K562 (cell line): ENCODE data around the gene AFAP1. TPM values are rescaled to one million over a fixed set of nuclear protein-coding genes. Genes with fewer than 3 reads are reported as not detected.
A peak's percentile ranks its signal among the peaks of the same experiment; 100 is the strongest.

Experiments used
- CGGBP1 ChIP-seq: fragments of 250-450 bp; sonication (Bioruptor Pico); IDR thresholded peaks from 2 replicates; pipeline ENCODE4 v1.9.0; 2021; ENCODE audit warnings: mild to moderate bottlenecking
- ETV1 ChIP-seq: fragments of 450-650 bp; conservative IDR thresholded peaks from 2 replicates; pipeline ENCODE4 v1.6.1; 2016; ENCODE audit warnings: missing genetic modification characterization, control low read depth, low read depth, missing compliant biosample characterization
- EWSR1 ChIP-seq: fragments of 450-650 bp; IDR thresholded peaks from 2 replicates; pipeline ENCODE4 v1.6.1; 2018; ENCODE audit warnings: borderline replicate concordance, mild to moderate bottlenecking, low read depth, moderate library complexity; ENCODE audit not compliant: partially characterized antibody
- KLF16 ChIP-seq: IDR thresholded peaks from 2 replicates; pipeline ENCODE4 v1.6.1; 2016; ENCODE audit warnings: antibody characterized with exemption
- PHF21A ChIP-seq: fragments of 450-650 bp; IDR thresholded peaks from 2 replicates; pipeline ENCODE4 v1.6.1; 2017; ENCODE audit warnings: low read depth, borderline replicate concordance
- SIN3A ChIP-seq, 2 experiments: fragments of 150-350 bp in 1 of 2; IDR thresholded peaks; 2 replicates each; pipeline ENCODE4 v1.6.1; 2011 to 2016; ENCODE audit warnings: borderline replicate concordance in 2 of 2, low read depth in 2 of 2, low read length in 2 of 2, mild to moderate bottlenecking in 2 of 2, moderate library complexity in 2 of 2; ENCODE audit not compliant: control insufficient read depth in 1 of 2
- TEAD4 ChIP-seq, 2 experiments: sonication (generic) in 1 of 2; formaldehyde crosslinking in 1 of 2; IDR thresholded peaks; 2 replicates each; pipeline versions ENCODE4 v1.6.1 to v1.8.0; 2012 to 2022; ENCODE audit warnings: borderline replicate concordance in 1 of 2, inconsistent platforms in 1 of 2, low read length in 1 of 2, mild to moderate bottlenecking in 1 of 2, missing genetic modification reagents in 1 of 2
- ZBTB17 ChIP-seq: fragments of 450-650 bp; formaldehyde crosslinking; IDR thresholded peaks from 2 replicates; pipeline ENCODE4 v1.4.0; 2020; ENCODE audit warnings: mild to moderate bottlenecking
- ZC3H11A ChIP-seq: IDR thresholded peaks from 2 replicates; pipeline ENCODE4 v1.6.1; 2012; ENCODE audit warnings: low read depth, low read length, improper control_type of control experiment
- polyA plus RNA-seq, 8 experiments: library from polyadenylated mRNA; depleted of rRNA in 4 of 8; stranded (reverse) in 5 of 8; unstranded in 3 of 8; fragments of >200 nt; fragmentation: Nextera tagmentation in 2 of 8; fragmentation: Illumina TruSeq in 1 of 8; extraction: Ambion mirVana in 2 of 8; extraction: Trizol in 1 of 8; gene quantifications; 2 replicates each; pipeline versions ENCODE4 v1.2.1 to v1.2.3, GENCODE V29; 2011 to 2014; ENCODE audit warnings: inconsistent platforms in 1 of 8, missing spikeins in 1 of 8
- total RNA-seq, 7 experiments: library from RNA; depleted of rRNA in 6 of 7; stranded (reverse); fragments of >200 nt in 6 of 7; fragmentation: Illumina TruSeq in 2 of 7; extraction: Trizol in 2 of 7; gene quantifications; 2 replicates each; pipeline versions ENCODE4 v1.2.1 to v1.2.3, GENCODE V29; 2011 to 2021; ENCODE audit warnings: low replicate concordance in 1 of 7
- TF ChIP-seq, protein P1 (sequence below): fragments of 200-600 bp; sonication (generic); IDR thresholded peaks from one replicate; pipeline ENCODE4 v1.6.1; 2012; ENCODE audit warnings: mild to moderate bottlenecking, low read depth, low read length, inconsistent platforms

AFAP1 gene
- total and polyA plus RNA-seq, 9 of the 15 experiments (the other 6 are each of a cell fraction or from before 2014, with no cell fraction given) = 0.07 to 0.42 (median 0.12) TPM; not detected in 1

DNA sequence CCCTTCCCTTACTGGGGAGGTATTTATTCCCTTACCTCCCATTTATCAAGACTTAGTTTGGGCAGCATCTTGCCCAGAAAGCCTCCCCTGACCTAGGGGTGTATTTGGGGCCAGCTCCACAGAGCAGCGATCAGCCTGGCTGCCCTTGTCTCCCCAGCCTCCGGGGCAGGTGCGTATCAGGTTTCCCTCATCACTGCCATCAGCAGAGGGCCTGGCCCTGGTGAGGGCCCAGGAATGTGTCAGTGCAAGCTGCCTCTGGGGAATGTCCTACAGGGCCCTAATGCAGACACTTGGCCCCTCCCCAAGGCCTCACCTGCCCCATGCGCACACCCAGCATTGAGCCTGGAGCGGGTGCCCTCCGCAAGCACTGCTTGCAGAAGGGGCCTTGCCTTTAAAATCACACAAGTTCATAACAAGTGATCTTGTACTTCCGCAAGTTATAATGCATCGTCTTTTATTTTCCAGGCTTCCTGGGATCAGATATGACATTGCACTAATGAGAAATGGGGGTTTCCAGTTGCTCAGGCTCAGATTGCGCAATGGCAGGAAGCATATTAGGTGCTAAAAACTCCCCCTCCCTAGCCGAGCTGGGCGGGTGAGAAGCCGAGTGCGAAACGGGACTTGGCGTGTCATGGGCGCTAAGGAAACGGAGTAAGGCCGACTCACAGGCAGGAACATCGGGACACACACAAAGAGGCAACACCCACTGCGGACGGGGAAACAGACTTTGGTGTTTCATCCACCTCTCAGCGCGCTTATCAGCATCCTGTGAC lies 25.4 kb upstream of the AFAP1 start (continued):
- TF ChIP-seq SIN3A (IDR thresholded peaks at IDR 0.05; ENCODE audit: borderline replicate concordance in 2 of 2, control insufficient read depth in 1 of 2, low read depth in 2 of 2, low read length in 2 of 2) = no peak
- TF ChIP-seq ETV1 (tag) = peak; percentile 41; the same call in 1 of the 2 replicates
- no peak for TF ChIP-seq KLF16
- TF ChIP-seq, protein P1, sequence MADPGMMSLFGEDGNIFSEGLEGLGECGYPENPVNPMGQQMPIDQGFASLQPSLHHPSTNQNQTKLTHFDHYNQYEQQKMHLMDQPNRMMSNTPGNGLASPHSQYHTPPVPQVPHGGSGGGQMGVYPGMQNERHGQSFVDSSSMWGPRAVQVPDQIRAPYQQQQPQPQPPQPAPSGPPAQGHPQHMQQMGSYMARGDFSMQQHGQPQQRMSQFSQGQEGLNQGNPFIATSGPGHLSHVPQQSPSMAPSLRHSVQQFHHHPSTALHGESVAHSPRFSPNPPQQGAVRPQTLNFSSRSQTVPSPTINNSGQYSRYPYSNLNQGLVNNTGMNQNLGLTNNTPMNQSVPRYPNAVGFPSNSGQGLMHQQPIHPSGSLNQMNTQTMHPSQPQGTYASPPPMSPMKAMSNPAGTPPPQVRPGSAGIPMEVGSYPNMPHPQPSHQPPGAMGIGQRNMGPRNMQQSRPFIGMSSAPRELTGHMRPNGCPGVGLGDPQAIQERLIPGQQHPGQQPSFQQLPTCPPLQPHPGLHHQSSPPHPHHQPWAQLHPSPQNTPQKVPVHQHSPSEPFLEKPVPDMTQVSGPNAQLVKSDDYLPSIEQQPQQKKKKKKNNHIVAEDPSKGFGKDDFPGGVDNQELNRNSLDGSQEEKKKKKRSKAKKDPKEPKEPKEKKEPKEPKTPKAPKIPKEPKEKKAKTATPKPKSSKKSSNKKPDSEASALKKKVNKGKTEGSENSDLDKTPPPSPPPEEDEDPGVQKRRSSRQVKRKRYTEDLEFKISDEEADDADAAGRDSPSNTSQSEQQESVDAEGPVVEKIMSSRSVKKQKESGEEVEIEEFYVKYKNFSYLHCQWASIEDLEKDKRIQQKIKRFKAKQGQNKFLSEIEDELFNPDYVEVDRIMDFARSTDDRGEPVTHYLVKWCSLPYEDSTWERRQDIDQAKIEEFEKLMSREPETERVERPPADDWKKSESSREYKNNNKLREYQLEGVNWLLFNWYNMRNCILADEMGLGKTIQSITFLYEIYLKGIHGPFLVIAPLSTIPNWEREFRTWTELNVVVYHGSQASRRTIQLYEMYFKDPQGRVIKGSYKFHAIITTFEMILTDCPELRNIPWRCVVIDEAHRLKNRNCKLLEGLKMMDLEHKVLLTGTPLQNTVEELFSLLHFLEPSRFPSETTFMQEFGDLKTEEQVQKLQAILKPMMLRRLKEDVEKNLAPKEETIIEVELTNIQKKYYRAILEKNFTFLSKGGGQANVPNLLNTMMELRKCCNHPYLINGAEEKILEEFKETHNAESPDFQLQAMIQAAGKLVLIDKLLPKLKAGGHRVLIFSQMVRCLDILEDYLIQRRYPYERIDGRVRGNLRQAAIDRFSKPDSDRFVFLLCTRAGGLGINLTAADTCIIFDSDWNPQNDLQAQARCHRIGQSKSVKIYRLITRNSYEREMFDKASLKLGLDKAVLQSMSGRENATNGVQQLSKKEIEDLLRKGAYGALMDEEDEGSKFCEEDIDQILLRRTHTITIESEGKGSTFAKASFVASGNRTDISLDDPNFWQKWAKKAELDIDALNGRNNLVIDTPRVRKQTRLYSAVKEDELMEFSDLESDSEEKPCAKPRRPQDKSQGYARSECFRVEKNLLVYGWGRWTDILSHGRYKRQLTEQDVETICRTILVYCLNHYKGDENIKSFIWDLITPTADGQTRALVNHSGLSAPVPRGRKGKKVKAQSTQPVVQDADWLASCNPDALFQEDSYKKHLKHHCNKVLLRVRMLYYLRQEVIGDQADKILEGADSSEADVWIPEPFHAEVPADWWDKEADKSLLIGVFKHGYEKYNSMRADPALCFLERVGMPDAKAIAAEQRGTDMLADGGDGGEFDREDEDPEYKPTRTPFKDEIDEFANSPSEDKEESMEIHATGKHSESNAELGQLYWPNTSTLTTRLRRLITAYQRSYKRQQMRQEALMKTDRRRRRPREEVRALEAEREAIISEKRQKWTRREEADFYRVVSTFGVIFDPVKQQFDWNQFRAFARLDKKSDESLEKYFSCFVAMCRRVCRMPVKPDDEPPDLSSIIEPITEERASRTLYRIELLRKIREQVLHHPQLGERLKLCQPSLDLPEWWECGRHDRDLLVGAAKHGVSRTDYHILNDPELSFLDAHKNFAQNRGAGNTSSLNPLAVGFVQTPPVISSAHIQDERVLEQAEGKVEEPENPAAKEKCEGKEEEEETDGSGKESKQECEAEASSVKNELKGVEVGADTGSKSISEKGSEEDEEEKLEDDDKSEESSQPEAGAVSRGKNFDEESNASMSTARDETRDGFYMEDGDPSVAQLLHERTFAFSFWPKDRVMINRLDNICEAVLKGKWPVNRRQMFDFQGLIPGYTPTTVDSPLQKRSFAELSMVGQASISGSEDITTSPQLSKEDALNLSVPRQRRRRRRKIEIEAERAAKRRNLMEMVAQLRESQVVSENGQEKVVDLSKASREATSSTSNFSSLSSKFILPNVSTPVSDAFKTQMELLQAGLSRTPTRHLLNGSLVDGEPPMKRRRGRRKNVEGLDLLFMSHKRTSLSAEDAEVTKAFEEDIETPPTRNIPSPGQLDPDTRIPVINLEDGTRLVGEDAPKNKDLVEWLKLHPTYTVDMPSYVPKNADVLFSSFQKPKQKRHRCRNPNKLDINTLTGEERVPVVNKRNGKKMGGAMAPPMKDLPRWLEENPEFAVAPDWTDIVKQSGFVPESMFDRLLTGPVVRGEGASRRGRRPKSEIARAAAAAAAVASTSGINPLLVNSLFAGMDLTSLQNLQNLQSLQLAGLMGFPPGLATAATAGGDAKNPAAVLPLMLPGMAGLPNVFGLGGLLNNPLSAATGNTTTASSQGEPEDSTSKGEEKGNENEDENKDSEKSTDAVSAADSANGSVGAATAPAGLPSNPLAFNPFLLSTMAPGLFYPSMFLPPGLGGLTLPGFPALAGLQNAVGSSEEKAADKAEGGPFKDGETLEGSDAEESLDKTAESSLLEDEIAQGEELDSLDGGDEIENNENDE = no peak
- no peak for TF ChIP-seq ZC3H11A
- no peak for TF ChIP-seq CGGBP1 (CRISPR knock-in tag)
- TF ChIP-seq PHF21A = no peak
- TF ChIP-seq EWSR1 = no peak
- TF ChIP-seq ZBTB17 = no peak
- TF ChIP-seq TEAD4 (IDR thresholded peaks at IDR 0.05; ENCODE audit: low read length) = no peak
- no peak for TF ChIP-seq TEAD4 (CRISPR knock-in tag; IDR thresholded peaks at IDR 0.05; ENCODE audit: borderline replicate concordance)
